PC-3 (cell line): ENCODE results near the gene CYBRD1. TPM values are rescaled to one million over a fixed set of nuclear protein-coding genes. Genes with fewer than 3 reads are reported as not detected.

Experiments used
- ATAC-seq: fragments of 200-7000 bp; cut with Tn5 transposase; 2 replicates; pipeline ENCODE4 v1.9.1; 2020; ENCODE audit warnings: mild to moderate bottlenecking, moderate library complexity
- BruUV-seq: library from RNA; stranded (reverse); fragments of 400-500 nt; replicated peaks from 2 replicates; lab custom pipeline; 2021; lab: Mats Ljungman, UMichigan
- CTCF ChIA-PET: fragments of 300-600 bp; sonication (Branson Sonifier 250); formaldehyde crosslinking; loops from one replicate; lab custom pipeline; 2022; ENCODE audit warnings: antibody characterized with exemption; lab: Charles Lee
- POLR2A ChIA-PET: fragments of 300-600 bp; sonication (Branson Sonifier 250); formaldehyde crosslinking; loops from one replicate; lab custom pipeline; 2022; ENCODE audit warnings: antibody characterized with exemption; ENCODE audit not compliant: unreplicated experiment; lab: Charles Lee
- DNase-seq: peaks from one replicate; pipeline ENCODE4 v3.0.0-alpha.2; 2015
- H2AFZ ChIP-seq: fragments of 300-600 bp; sonication (generic); 2 replicates; pipeline ENCODE4 v1.6.0; 2016; ENCODE audit warnings: antibody characterized with exemption, low read length
- H3F3A ChIP-seq: fragments of 300-600 bp; sonication (generic); one replicate; pipeline ENCODE4 v1.6.0; 2017; ENCODE audit warnings: antibody characterized with exemption, low read length, control low read depth, mild to moderate bottlenecking; ENCODE audit not compliant: unreplicated experiment
- H3K27ac ChIP-seq: fragments of 300-600 bp; sonication (generic); 2 replicates; pipeline ENCODE4 v1.5.1; 2016; ENCODE audit warnings: mild to moderate bottlenecking, low read length
- H3K27me3 ChIP-seq: fragments of 300-600 bp; sonication (generic); 2 replicates; pipeline ENCODE4 v1.6.1; 2016; ENCODE audit warnings: low read length, mixed read lengths
- H3K36me3 ChIP-seq: fragments of 300-600 bp; sonication (generic); 2 replicates; pipeline ENCODE4 v1.6.1; 2016; ENCODE audit warnings: low read depth, mixed run types, low read length, mixed read lengths
- H3K4me1 ChIP-seq: fragments of 300-600 bp; sonication (generic); 2 replicates; pipeline ENCODE4 v1.5.1; 2016; ENCODE audit warnings: low read length; ENCODE audit not compliant: insufficient read depth
- H3K4me2 ChIP-seq: fragments of 300-600 bp; sonication (generic); 2 replicates; pipeline ENCODE4 v1.6.0; 2016; ENCODE audit warnings: low read length
- H3K4me3 ChIP-seq: fragments of 300-600 bp; sonication (generic); 2 replicates; pipeline ENCODE4 v1.5.1; 2016; ENCODE audit warnings: mild to moderate bottlenecking, low read length, mixed read lengths
- H3K79me2 ChIP-seq: fragments of 300-600 bp; sonication (generic); 2 replicates; pipeline ENCODE4 v1.6.1; 2017; ENCODE audit warnings: low read length, mixed read lengths
- H3K9ac ChIP-seq: fragments of 300-600 bp; sonication (generic); 2 replicates; pipeline ENCODE4 v1.6.0; 2016; ENCODE audit warnings: mild to moderate bottlenecking, low read length
- H3K9me2 ChIP-seq: fragments of 300-600 bp; sonication (generic); replicated peaks from 2 replicates; pipeline ENCODE4 v1.6.1; 2016; ENCODE audit warnings: mixed run types, low read length, mixed read lengths
- H3K9me3 ChIP-seq: fragments of 300-600 bp; sonication (generic); 2 replicates; pipeline ENCODE4 v1.6.1; 2016; ENCODE audit warnings: low read length, mixed read lengths
- H4K20me1 ChIP-seq: fragments of 300-600 bp; sonication (generic); 2 replicates; pipeline ENCODE4 v1.6.1; 2016; ENCODE audit warnings: low read length, mixed read lengths
- EZH2 ChIP-seq: fragments of 300-600 bp; sonication (generic); IDR thresholded peaks from one replicate; pipeline ENCODE4 v1.6.1; 2017; ENCODE audit warnings: antibody characterized with exemption, mild to moderate bottlenecking, low read length; ENCODE audit not compliant: unreplicated experiment
- EZH2phosphoT487 ChIP-seq: fragments of 300-600 bp; sonication (generic); IDR thresholded peaks from 2 replicates; pipeline ENCODE4 v1.6.1; 2018; ENCODE audit warnings: mild to moderate bottlenecking, antibody characterized with exemption, low read length, borderline replicate concordance
- intact Hi-C: fragments of 100-400 bp; cut with micrococcal nuclease; formaldehyde crosslinking; loops from 2 replicates; pipeline ENCODE4 v1.9.0; 2023
- total RNA-seq: library from RNA; depleted of rRNA; stranded (reverse); fragments of >200 nt; gene quantifications from 2 replicates; pipeline ENCODE4 v1.2.3, GENCODE V29; 2014
- TF ChIP-seq, protein P1 (sequence below): fragments of 300-600 bp; sonication (generic); conservative IDR thresholded peaks from 2 replicates; pipeline ENCODE4 v1.5.1; 2017; ENCODE audit warnings: antibody characterized with exemption, low read depth, mild to moderate bottlenecking, low read length

CYBRD1 gene
- total RNA-seq, 1 experiment from 2014 or later = 0.87 TPM

DNA sequence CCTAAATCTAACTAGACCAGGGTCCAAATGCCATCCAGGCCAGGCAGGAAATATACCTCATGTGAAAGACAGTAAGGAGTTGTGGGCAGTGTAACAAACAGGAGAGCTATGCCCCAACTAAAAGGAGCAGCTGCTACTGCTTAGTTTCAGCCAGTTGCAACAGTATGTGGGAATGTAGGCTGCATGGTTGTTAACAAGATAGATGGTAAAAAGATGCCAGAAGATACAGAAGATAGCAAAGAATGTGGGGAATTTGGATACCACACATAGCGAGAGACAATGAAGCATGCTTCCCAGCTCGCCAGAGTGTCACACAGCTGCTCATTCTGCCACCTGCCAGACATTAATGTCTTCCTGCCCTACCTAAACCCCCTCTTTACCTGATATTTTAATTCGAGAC lies 39.4 kb upstream of the CYBRD1 start:
- Histone ChIP-seq H2AFZ (no peak overlapping the region), H3K9me3 (no peaks in the 10 kb centered on the region), H3K4me1 (peaks cover 13% of the 10 kb centered on the region; the same call in 1 of the 2 replicates), H3K9ac (no peak overlapping the region), H3K36me3 (peaks cover 5% of the 10 kb centered on the region; the same call in 1 of the 2 replicates), H3F3A (no peaks in the 10 kb centered on the region), H4K20me1 (no peaks in the 10 kb centered on the region), H3K27me3 (no peaks in the 10 kb centered on the region), H3K27ac (no peak overlapping the region), H3K4me3 (no peak overlapping the region), H3K9me2 (no peaks in the 10 kb centered on the region), H3K79me2 (no peaks in the 10 kb centered on the region), H3K4me2 (no peak overlapping the region)
- ChIA-PET CTCF (no interaction called here), POLR2A (no interaction called here)
- TF ChIP-seq EZH2phosphoT487 (no peak), EZH2 (no peak)
- TF ChIP-seq, protein P1, sequence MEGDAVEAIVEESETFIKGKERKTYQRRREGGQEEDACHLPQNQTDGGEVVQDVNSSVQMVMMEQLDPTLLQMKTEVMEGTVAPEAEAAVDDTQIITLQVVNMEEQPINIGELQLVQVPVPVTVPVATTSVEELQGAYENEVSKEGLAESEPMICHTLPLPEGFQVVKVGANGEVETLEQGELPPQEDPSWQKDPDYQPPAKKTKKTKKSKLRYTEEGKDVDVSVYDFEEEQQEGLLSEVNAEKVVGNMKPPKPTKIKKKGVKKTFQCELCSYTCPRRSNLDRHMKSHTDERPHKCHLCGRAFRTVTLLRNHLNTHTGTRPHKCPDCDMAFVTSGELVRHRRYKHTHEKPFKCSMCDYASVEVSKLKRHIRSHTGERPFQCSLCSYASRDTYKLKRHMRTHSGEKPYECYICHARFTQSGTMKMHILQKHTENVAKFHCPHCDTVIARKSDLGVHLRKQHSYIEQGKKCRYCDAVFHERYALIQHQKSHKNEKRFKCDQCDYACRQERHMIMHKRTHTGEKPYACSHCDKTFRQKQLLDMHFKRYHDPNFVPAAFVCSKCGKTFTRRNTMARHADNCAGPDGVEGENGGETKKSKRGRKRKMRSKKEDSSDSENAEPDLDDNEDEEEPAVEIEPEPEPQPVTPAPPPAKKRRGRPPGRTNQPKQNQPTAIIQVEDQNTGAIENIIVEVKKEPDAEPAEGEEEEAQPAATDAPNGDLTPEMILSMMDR = no peak
- ATAC-seq (no peak), DNase-seq (no peak)
- intact Hi-C loops = no loop called here
- no TSS peak for BruUV-seq

DNA sequence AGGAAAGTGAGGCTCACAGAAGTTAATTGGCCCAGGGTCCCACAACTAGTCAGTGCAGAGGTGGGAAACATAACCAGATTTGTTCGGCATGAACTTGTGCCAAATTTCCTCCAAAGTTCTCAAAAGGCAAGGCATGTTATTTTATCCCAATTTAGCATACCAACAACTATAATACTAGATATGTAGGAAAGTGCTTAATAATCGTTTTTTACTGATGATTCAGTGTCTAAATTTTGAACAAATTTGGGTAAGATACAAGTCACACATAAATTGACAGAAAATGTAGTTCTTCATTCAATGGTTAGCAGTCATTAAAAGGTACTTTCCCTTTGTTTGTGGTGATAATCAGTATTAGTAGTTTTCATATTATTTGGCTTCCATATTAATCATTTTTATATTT lies 38.5 kb upstream of the CYBRD1 start:
- DNase-seq (no peak), ATAC-seq (no peak)
- peaks cover 4% of the 10 kb centered on the region; the same call in 1 of the 2 replicates for H3K4me1 ChIP-seq
- H2AFZ ChIP-seq = no peak overlapping the region
- TF ChIP-seq EZH2 (no peak), EZH2phosphoT487 (no peak)
- TF ChIP-seq, protein P1 = no peak
- no peak overlapping the region for H3K4me2 ChIP-seq
- no peaks in the 10 kb centered on the region for H3K79me2 ChIP-seq
- ChIA-PET CTCF (no interaction called here), POLR2A (no interaction called here)
- no peak overlapping the region for H3K27ac ChIP-seq
- peaks cover 5% of the 10 kb centered on the region; the same call in 1 of the 2 replicates for H3K36me3 ChIP-seq
- no peaks in the 10 kb centered on the region for H3K27me3 ChIP-seq
- H3K9ac ChIP-seq = no peak overlapping the region
- no peaks in the 10 kb centered on the region for H3K9me2 ChIP-seq
- intact Hi-C loops = no loop called here
- no TSS peak for BruUV-seq
- no peak overlapping the region for H3K4me3 ChIP-seq
- no peaks in the 10 kb centered on the region for H3F3A ChIP-seq
- no peaks in the 10 kb centered on the region for H4K20me1 ChIP-seq
- no peaks in the 10 kb centered on the region for H3K9me3 ChIP-seq

DNA sequence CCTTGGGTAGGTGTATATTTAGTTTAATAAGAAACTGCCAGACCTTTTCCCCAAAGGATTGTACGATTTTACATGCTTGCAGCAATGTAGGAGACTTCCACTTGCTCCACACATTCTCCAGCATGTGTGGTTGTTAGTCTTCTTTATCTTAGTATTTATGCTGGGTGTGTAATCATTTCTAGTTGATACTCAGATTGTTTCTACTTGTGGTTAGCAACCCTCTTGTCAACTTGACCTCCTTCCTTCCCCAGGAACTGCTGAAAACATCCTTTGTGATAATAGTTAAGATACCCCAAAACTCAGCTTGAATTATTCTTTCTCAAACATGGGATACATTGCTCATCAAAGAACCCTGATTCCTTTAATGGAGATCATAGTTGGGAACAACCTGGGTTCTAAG lies 37.2 kb upstream of the CYBRD1 start:
- ATAC-seq = no peak
- TF ChIP-seq, protein P1 = no peak
- TF ChIP-seq EZH2 (no peak), EZH2phosphoT487 (no peak)

More for the DNA sequence above, 37.2 kb upstream of the CYBRD1 start:
- no peak overlapping the region for H2AFZ ChIP-seq
- no peaks in the 10 kb centered on the region for H3K79me2 ChIP-seq
- no peaks in the 10 kb centered on the region for H4K20me1 ChIP-seq
- DNase-seq = no peak
- POLR2A ChIA-PET = no interaction called here
- no peaks in the 10 kb centered on the region for H3K27me3 ChIP-seq
- no peak overlapping the region for H3K4me3 ChIP-seq
- BruUV-seq = no TSS peak
- H3K9me2 ChIP-seq = no peaks in the 10 kb centered on the region
- intact Hi-C loops = no loop called here
- no peaks in the 10 kb centered on the region for H3F3A ChIP-seq
- no peak overlapping the region for H3K27ac ChIP-seq
- no peaks in the 10 kb centered on the region for H3K4me1 ChIP-seq
- H3K36me3 ChIP-seq = peaks cover 5% of the 10 kb centered on the region; the same call in 1 of the 2 replicates
- H3K9me3 ChIP-seq = no peaks in the 10 kb centered on the region
- CTCF ChIA-PET = no interaction called here
- no peak overlapping the region for H3K4me2 ChIP-seq
- H3K9ac ChIP-seq = no peak overlapping the region
